ENCODE results near the gene MSX2.

Gene MSX2

DNA sequence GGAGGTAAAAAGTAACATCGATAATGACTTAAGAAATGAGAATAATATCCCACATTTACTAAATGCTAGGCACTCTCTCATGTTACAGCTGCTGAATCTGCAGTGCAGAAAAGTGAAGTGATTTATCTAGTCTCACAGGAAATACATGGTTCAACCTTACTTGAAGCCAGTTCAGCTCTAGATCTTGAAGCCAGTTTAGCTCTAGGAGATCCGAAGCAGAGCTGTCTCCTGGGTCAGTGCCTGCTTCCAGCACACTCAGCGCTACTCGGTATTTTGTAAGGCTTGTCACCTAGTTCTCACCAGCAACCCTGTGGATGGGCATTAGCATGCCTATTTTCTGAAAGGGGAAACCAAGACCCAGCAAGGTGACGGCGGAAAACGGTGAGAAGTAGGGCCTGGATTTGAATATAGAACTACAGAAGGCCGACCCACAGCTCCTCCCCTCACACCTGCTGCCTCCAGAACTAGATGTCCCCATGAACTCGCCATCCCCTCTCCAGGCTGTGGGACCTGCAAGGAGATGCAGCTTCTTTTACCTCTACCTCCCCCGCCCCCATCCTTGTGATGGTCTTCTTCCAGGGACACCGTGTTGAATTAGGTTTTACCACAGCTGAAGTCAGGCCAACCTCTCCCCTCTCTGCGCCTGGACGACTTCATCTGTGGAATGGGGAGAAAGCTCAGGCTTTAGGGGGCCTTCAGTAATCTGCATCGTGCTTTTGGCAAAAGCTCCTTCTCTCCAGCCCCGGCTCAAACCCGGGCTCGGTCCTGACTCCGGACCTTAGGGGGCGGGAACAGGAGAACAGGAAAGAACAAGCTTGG, 4.4 kb upstream of the MSX2 start:
- DNase-seq: no peak

DNA sequence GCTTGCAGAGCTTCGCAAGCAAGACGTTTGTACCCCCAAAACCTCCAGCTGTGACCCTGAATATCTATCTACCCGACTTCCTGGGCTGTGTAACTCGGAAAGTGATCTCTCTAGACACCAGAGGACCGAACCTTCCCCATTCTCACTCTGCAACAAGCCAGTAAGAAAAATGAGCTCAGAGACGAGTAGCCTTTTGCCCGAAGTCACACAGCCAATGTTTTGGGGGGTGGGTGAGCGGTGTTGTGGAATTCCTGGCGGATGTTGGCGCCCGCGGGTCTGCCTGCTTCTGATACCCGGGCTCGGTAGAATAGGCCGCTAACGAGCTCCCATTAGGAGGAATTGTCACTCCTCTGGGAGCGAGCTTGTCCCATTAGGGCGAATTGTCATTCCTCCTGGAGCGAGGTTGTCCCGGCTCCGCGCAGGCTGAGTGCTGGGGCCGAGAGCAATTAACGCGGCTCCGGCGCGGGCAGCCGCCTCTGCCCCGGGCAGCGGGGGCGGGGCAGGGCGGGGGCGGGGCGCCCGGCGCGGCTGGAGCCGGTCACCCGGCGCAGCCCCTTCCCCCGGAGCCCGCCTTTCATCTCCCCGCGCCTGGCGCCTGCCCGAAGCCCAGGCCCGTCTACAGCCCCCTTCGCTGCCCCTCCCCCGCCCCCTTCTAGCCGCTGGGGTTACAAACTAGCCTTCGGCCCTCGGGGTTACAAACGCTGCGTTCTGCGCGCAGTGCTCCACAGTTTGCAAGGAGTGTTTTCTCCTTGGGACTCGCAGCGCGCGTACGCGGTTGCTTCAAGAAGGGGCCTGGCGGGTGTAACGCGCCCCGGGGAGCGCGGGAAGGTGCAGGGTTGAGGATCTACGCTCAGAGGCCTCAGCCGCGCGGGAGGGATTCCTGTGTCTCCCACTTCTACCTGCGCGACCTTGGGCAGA, 3.5 kb upstream of the MSX2 start:
- no peak for DNase-seq

DNA sequence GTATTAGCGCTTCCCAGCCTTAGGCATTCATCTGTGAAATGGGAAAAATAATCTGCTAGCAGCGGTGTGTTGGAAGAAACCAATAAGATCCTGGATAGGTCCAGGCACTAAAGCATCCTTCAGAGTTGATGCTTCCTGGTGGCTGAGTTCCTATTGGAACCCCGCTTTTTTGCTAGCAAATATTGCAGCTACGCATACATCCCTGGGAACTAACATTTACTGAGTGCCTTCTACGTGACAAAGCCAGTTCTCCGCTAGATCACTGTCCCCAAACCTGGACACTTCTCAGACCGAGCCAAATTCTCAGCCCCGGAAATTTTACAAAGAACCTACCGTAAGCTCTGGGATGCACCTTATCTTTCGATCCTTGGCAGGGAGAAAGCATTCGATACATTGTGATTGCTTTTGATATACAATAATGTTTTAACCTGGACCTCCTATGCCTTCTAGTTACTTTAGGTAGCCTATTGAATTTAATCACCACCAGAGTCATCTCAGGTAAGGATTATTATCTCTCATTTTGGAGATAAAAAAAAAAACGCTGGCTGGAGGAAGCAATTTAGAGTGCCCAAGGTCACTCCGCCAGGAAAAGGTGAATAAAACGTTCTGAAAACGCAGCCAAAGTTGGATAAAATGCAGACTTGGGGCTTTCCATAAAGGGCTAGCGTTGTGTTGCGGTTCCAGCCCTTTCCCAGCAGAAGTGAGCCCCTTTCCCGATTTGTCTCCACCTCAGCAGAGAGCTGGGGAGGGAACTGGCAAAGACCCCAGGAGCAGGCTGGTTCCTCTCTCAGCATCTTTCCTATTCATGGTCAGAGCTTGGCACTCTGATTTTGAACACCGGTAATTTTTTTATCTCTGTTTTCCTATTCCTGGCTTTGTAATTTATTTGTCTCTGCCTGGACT, 2.6 kb upstream of the MSX2 start:
- DNase-seq: no peak

- no peak for DNase-seq
Observed at GRCh38 chr5:174722500-174722899, 1.9 kb upstream of the MSX2 start.

DNA sequence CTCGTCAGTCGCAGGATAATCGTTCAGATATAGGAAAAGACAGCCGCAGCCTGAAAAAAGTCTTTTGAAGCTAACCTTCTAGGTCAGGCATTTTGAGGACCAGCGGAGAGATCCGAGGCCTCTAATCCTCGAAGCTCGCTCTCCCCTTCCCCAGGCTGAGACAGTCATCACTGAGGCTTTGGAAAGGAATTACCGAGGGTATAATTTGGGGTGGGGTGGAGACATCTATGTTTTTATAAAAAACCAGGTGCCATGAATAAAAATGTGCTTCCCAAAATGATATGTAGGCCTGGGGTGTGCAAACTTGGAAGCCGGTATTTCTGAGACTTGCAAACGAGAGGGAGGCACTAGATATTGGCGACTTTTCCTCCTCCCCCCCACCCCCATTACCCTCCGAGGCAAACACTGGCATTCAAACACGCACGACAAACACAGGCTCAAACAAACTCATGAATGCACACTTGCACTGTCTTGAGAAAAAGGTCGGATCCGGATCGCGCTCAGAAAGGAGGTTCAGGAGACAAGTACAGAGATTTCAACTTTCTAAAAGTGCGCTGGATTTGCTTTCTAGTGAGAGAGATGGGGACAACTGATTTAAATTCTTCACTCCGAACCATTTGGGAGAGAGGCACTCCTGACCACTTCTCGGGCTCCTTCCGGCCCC, 935 bp upstream of the MSX2 start:
- DNase-seq: no peak

GRCh38 chr5:174723979-174724483, 351 bp upstream of the MSX2 start:
- no peak for DNase-seq

GRCh38 chr5:174725261-174725990, 1.0 kb downstream of the MSX2 start:
- no peak for DNase-seq

DNA sequence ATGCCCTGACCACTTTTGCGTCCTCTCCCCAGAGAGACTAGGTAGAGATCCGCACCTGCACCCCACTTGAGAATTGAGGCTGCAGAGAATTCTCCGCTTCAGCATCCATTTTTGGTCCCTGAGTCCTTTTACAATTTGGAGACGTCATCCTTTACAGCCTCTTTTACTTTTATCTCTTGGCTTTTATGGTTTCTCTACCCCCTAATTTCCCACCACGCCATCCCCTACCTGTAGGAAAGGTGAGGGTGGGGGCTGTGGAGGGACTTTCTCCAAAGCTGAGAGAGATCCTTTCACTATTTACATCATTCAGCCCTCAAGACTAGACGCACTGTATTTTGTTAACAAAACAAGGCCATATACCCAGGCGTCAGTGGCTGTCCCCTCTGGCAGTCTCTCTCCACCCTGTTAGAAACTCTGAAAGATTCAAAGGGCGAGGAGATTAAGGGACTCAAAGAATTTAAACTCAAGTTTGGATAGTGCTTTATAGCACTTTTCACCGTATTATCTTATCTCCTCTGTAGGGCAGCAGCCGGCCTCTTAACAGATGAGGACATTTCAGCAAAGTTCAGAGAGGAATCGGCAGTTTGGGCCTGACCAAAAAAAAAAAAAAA, 1.7 kb downstream of the MSX2 start:
- DNase-seq: no peak

- no peak for DNase-seq
Observed at GRCh38 chr5:174726916-174727793, 2.8 kb downstream of the MSX2 start.

GRCh38 chr5:174727794-174728680, 3.7 kb downstream of the MSX2 start:
- no peak for DNase-seq

DNA sequence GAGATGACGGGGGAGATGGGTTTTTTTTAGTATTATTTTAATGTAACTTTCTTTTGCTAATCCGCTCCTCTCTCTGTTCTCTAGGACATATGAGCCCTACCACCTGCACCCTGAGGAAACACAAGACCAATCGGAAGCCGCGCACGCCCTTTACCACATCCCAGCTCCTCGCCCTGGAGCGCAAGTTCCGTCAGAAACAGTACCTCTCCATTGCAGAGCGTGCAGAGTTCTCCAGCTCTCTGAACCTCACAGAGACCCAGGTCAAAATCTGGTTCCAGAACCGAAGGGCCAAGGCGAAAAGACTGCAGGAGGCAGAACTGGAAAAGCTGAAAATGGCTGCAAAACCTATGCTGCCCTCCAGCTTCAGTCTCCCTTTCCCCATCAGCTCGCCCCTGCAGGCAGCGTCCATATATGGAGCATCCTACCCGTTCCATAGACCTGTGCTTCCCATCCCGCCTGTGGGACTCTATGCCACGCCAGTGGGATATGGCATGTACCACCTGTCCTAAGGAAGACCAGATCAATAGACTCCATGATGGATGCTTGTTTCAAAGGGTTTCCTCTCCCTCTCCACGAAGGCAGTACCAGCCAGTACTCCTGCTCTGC, 4.8 kb downstream of the MSX2 start:
- no peak for DNase-seq

- no peak for DNase-seq
Observed at GRCh38 chr5:174731214-174732035, 7.0 kb downstream of the MSX2 start.

GRCh38 chr5:174732036-174733020, 7.9 kb downstream of the MSX2 start:
- DNase-seq: no peak

DNA sequence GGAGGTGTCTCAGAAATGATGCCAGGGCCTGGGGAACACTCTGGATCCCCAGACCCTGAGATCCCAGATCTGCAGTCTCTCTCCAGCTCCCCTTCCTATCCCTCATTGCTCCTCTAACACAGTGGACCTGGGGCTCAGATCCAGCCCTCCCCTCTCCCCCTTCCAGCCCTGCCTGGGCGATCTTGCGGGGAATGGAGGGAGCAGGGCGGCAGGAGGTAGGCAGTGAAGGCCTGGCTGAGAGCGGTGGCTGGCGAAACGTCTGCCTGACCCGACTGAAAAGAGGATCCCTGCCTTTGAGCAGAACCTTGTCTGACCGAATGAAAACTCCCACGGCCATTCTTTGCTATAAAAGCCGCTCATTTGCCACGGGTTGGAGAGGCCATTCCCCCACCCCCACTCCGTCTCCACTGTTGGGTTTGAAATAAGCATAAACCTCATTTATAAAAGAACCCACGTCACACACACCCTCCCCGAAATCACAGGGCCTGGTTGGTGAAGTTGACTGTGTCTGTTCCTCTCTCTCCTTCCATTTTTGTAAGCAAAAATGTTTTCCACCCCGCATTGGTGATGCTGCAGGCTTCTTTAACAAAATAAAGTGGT, 8.8 kb downstream of the MSX2 start:
- no peak for DNase-seq

- no peak for DNase-seq
Observed at GRCh38 chr5:174733836-174734235, 9.5 kb downstream of the MSX2 start.

Measured in activated CD4-positive, alpha-beta T cell treated with anti-CD3 and anti-CD28 coated beads, Interleukin-2, Interleukin-6, amounts not matched to agents 100 ng/mL and 50 ng/mL, durations not matched to agents 16 hours and 8 hours (primary cell).